HG03025 (cell line): ENCODE results near the gene PNPLA8.

Experiments used
- ATAC-seq: cut with Tn5 transposase; IDR thresholded peaks from one replicate; pipeline ENCODE4 v1.9.1; 2021; ENCODE audit warnings: mild to moderate bottlenecking, moderate library complexity; ENCODE audit not compliant: unreplicated experiment, low FRiP score

PNPLA8 gene

GRCh38 chr7:108449521-108449920 lies 76.4 kb downstream of the PNPLA8 start:
- no peak for ATAC-seq

- ATAC-seq, result no peak
Observed at GRCh38 chr7:108448584-108449505, 77.1 kb downstream of the PNPLA8 start.

GRCh38 chr7:108442039-108442568 lies 83.8 kb downstream of the PNPLA8 start:
- no peak for ATAC-seq

GRCh38 chr7:108441392-108441955 lies 84.5 kb downstream of the PNPLA8 start:
- ATAC-seq, result no peak

- no peak for ATAC-seq
Observed at GRCh38 chr7:108440613-108441012, 85.3 kb downstream of the PNPLA8 start.

- ATAC-seq, result no peak
Observed at GRCh38 chr7:108436906-108437305, 89.0 kb downstream of the PNPLA8 start.

- ATAC-seq, result no peak
Observed at GRCh38 chr7:108434010-108434409, 91.9 kb downstream of the PNPLA8 start.

GRCh38 chr7:108431099-108431498 lies 94.8 kb downstream of the PNPLA8 start:
- no peak for ATAC-seq

- ATAC-seq, result no peak
Observed at GRCh38 chr7:108430664-108431063, 95.3 kb downstream of the PNPLA8 start.

GRCh38 chr7:108427766-108428165 lies 98.2 kb downstream of the PNPLA8 start:
- no peak for ATAC-seq

- no peak for ATAC-seq
Observed at GRCh38 chr7:108425714-108426275, 100.1 kb downstream of the PNPLA8 start.

- ATAC-seq, result no peak
Observed at GRCh38 chr7:108424013-108424412, 101.9 kb downstream of the PNPLA8 start.

- no peak for ATAC-seq
Observed at GRCh38 chr7:108423089-108423989, 102.6 kb downstream of the PNPLA8 start.

GRCh38 chr7:108421720-108422331 lies 104.1 kb downstream of the PNPLA8 start:
- no peak for ATAC-seq
